Fibroblast of lung (primary cell): ENCODE measurements around the gene IL18RAP.

Experiments used
- EZH2 ChIP-seq: IDR thresholded peaks from 2 replicates; pipeline ENCODE4 v1.5.1; 2012; ENCODE audit warnings: low read length, control low read depth, mild to moderate bottlenecking; ENCODE audit errors: missing control alignments
- TF ChIP-seq, protein P1 (sequence below), 2 donors: IDR thresholded peaks in 1 of 2; conservative IDR thresholded peaks in 1 of 2; 1 replicate in 1 of 2; 2 replicates in 1 of 2; pipeline ENCODE4 v1.5.1; 2011 to 2012; ENCODE audit warnings: low read length in 2 of 2, control low read depth in 1 of 2, inconsistent platforms in 1 of 2, low read depth in 1 of 2, mild to moderate bottlenecking in 1 of 2

- no peak for TF ChIP-seq EZH2
- TF ChIP-seq, protein P1, sequence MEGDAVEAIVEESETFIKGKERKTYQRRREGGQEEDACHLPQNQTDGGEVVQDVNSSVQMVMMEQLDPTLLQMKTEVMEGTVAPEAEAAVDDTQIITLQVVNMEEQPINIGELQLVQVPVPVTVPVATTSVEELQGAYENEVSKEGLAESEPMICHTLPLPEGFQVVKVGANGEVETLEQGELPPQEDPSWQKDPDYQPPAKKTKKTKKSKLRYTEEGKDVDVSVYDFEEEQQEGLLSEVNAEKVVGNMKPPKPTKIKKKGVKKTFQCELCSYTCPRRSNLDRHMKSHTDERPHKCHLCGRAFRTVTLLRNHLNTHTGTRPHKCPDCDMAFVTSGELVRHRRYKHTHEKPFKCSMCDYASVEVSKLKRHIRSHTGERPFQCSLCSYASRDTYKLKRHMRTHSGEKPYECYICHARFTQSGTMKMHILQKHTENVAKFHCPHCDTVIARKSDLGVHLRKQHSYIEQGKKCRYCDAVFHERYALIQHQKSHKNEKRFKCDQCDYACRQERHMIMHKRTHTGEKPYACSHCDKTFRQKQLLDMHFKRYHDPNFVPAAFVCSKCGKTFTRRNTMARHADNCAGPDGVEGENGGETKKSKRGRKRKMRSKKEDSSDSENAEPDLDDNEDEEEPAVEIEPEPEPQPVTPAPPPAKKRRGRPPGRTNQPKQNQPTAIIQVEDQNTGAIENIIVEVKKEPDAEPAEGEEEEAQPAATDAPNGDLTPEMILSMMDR (conservative IDR thresholded peaks at IDR 0.05 in 1 of 2, IDR thresholded peaks at IDR 0.05 in 1 of 2; ENCODE audit: low read depth in 1 of 2, low read length in 2 of 2): no peak
These were observed 46.8 kb upstream of the IL18RAP start for GRCh38 chr2:102376052-102376591.
